ENCODE results near the gene MPPED1. TPM values are rescaled to one million over a fixed set of nuclear protein-coding genes. Genes with fewer than 3 reads are reported as not detected.
A peak's percentile ranks its signal among the peaks of the same experiment; 100 is the strongest.

The MPPED1 gene
- total and polyA plus RNA-seq, 4 experiments from 2014 or later = not detected

- Histone ChIP-seq H3K27ac (ENCODE audit: low read depth, low read length) (no peak overlapping the region), H3K27me3 (ENCODE audit: insufficient read depth, low read length) (no peaks in the 10 kb centered on the region), H3K4me3 (ENCODE audit: low read length in 2 of 2) (no peak overlapping the region), H3K36me3 (ENCODE audit: insufficient read depth, low read length) (no peaks in the 10 kb centered on the region), H3K4me1 (ENCODE audit: insufficient read depth, low read length) (no peaks in the 10 kb centered on the region), H3K9me3 (ENCODE audit: control insufficient read depth in 1 of 2, low read length in 2 of 2) (no peaks in the 10 kb centered on the region)
- Mint-ChIP-seq H3K9me3 (no peaks in the 10 kb centered on the region), H3K36me3 (no peaks in the 10 kb centered on the region), H3K27me3 (peaks cover 6 to 10% of the 10 kb centered on the region in 2 donors), H3K4me3 (no peak overlapping the region), H3K27ac (peak overlapping the region in 1 of 7 donors; percentile 2), H3K4me1 (no peaks in the 10 kb centered on the region)
- ChIA-PET CTCF (ENCODE audit: partially characterized antibody) (no interaction called here), POLR2A (ENCODE audit: partially characterized antibody) (no interaction called here)
- no peak for DNase-seq
- intact Hi-C loops (cut with micrococcal nuclease) = no loop called here
Measured at GRCh38 chr22:43476341-43476740, 64.5 kb downstream of the MPPED1 start.

DNA sequence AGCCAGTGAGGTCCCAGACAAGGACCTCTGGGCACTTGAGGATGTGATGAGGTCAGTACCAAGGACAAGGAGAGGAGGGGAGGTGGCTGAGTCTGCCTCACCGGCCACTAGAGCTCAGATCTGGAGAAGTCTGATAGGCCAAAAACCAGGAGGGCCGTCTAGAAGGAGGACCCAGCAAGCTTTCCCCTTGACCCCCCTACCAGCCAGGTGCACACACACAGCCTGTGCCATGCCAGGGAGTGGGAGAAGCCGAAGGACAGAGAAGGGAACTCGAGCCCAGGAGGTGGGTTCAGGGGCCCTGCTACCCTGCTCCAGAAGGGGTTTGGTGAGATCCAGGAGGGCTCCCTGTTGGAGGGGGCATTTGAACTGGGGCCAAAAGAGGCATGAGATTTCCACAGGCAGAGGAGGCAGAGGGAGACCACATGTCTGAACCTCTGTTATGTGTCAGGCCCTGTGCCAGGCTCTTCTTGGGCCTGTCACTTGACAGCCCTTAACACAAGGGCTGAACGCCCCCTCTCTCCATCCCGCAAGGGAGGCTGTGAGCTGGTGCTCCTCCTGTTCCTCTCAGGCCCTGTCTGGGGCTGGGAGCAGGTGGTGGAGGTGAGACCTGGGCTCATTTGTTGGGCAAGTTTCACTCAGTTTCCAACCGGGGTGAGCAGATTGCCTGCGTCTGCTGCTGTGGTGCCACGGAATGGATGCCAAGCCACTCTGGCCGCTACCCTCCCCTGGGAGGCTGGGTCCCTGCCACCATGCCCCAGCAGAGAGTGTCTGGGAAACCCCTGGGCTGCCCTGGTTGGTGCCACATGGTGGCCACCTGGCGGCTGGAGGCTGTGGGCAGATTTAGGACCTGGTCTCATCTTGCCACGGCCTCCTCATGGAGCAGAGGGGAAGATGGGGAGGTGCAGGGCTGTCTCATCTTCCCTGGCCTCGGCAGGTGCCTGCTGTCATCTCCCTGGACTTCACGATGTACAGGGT, 65.2 kb downstream of the MPPED1 start:
- POLR2A ChIA-PET (ENCODE audit: partially characterized antibody) = no interaction called here
- Mint-ChIP-seq H3K4me3 (no peak overlapping the region), H3K4me1 (peaks cover 0 to 5% (median 2%) of the 10 kb centered on the region in 4 donors), H3K36me3 (no peaks in the 10 kb centered on the region), H3K27ac (no peak overlapping the region), H3K9me3 (no peaks in the 10 kb centered on the region), H3K27me3 (peaks cover 6 to 10% of the 10 kb centered on the region in 2 donors)
- Histone ChIP-seq H3K4me1 (ENCODE audit: insufficient read depth, low read length) (no peaks in the 10 kb centered on the region), H3K27me3 (ENCODE audit: insufficient read depth, low read length) (no peaks in the 10 kb centered on the region), H3K36me3 (ENCODE audit: insufficient read depth, low read length) (no peaks in the 10 kb centered on the region), H3K9me3 (ENCODE audit: control insufficient read depth in 1 of 2, low read length in 2 of 2) (no peaks in the 10 kb centered on the region), H3K27ac (ENCODE audit: low read depth, low read length) (no peak overlapping the region), H3K4me3 (ENCODE audit: low read length in 2 of 2) (no peak overlapping the region)
- intact Hi-C loops (cut with micrococcal nuclease) = no loop called here
- no peak for DNase-seq
- CTCF ChIA-PET (ENCODE audit: partially characterized antibody) = no interaction called here

GRCh38 chr22:43477966-43478365, 66.2 kb downstream of the MPPED1 start:
- POLR2A ChIA-PET (ENCODE audit: partially characterized antibody) = no interaction called here
- Histone ChIP-seq H3K27ac (ENCODE audit: low read depth, low read length) (no peak overlapping the region), H3K9me3 (ENCODE audit: control insufficient read depth in 1 of 2, low read length in 2 of 2) (no peaks in the 10 kb centered on the region), H3K27me3 (ENCODE audit: insufficient read depth, low read length) (no peaks in the 10 kb centered on the region), H3K4me1 (ENCODE audit: insufficient read depth, low read length) (no peaks in the 10 kb centered on the region), H3K4me3 (ENCODE audit: low read length in 2 of 2) (no peak overlapping the region), H3K36me3 (ENCODE audit: insufficient read depth, low read length) (no peaks in the 10 kb centered on the region)
- H3K4me3 Mint-ChIP-seq = no peak overlapping the region
- H3K27ac Mint-ChIP-seq = no peak overlapping the region
- DNase-seq = no peak
- intact Hi-C loops (cut with micrococcal nuclease) = no loop called here
- CTCF ChIA-PET (ENCODE audit: partially characterized antibody) = no interaction called here
- peaks cover 5 to 6% of the 10 kb centered on the region in 2 donors for H3K27me3 Mint-ChIP-seq
- H3K36me3 Mint-ChIP-seq = no peaks in the 10 kb centered on the region
- H3K4me1 Mint-ChIP-seq = peaks cover 0 to 5% (median 2%) of the 10 kb centered on the region in 4 donors
- no peaks in the 10 kb centered on the region for H3K9me3 Mint-ChIP-seq

DNA sequence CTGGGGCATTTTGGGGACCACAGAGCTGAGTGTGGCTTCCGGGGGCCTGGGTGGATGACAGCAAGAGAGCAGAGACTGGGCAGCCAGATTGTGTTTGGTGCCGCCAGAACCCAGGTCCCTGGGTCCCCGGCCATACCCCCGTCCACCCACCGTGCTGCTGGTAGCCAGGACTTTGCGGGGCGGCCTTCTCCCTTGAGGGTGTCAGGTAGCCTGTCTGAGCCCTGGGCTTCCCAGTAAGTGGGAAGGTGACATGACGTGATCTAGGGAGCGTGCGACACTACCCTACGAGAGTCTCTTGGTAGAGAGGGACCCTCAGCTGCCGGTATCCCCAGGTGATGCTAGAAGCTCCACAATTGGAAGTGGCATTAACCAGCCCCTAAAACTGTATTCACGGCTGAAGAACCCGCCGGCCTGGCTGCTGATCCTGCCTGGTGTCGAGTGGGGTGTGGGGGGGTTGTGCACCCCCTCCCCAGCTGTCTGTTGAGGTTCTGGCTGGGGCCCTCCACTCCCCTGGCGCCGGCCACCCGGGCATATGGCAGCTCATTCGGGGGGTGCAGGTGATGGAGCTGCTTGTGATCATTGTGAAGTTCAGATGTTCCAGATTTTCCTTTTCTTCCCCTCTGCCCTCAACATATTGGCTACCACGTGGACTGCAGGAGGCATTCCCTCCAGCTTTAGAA, 66.9 kb downstream of the MPPED1 start:
- no peak for DNase-seq
- H3K4me3 ChIP-seq (ENCODE audit: low read length in 2 of 2) = no peak overlapping the region
- H3K36me3 ChIP-seq (ENCODE audit: insufficient read depth, low read length) = no peaks in the 10 kb centered on the region
- H3K9me3 Mint-ChIP-seq = no peaks in the 10 kb centered on the region
- H3K27me3 ChIP-seq (ENCODE audit: insufficient read depth, low read length) = no peaks in the 10 kb centered on the region
- peaks cover 3 to 5% of the 10 kb centered on the region in 2 donors for H3K27me3 Mint-ChIP-seq
- CTCF ChIA-PET (ENCODE audit: partially characterized antibody) = no interaction called here
- intact Hi-C loops (cut with micrococcal nuclease) = no loop called here
- no peak overlapping the region for H3K27ac Mint-ChIP-seq
- no peaks in the 10 kb centered on the region for H3K9me3 ChIP-seq (ENCODE audit: control insufficient read depth in 1 of 2, low read length in 2 of 2)
- H3K4me3 Mint-ChIP-seq = no peak overlapping the region
- no peaks in the 10 kb centered on the region for H3K4me1 ChIP-seq (ENCODE audit: insufficient read depth, low read length)
- H3K4me1 Mint-ChIP-seq = peaks cover 0 to 5% (median 2%) of the 10 kb centered on the region in 4 donors
- POLR2A ChIA-PET (ENCODE audit: partially characterized antibody) = no interaction called here
- H3K27ac ChIP-seq (ENCODE audit: low read depth, low read length) = no peak overlapping the region
- no peaks in the 10 kb centered on the region for H3K36me3 Mint-ChIP-seq

- Histone ChIP-seq H3K4me1 (ENCODE audit: insufficient read depth, low read length) (no peaks in the 10 kb centered on the region), H3K4me3 (ENCODE audit: low read length in 2 of 2) (no peak overlapping the region), H3K36me3 (ENCODE audit: insufficient read depth, low read length) (no peaks in the 10 kb centered on the region), H3K27ac (ENCODE audit: low read depth, low read length) (no peak overlapping the region), H3K9me3 (ENCODE audit: control insufficient read depth in 1 of 2, low read length in 2 of 2) (no peaks in the 10 kb centered on the region), H3K27me3 (ENCODE audit: insufficient read depth, low read length) (no peaks in the 10 kb centered on the region)
- H3K4me1 Mint-ChIP-seq = peaks cover 0 to 5% (median 2%) of the 10 kb centered on the region in 4 donors
- POLR2A ChIA-PET (ENCODE audit: partially characterized antibody) = no interaction called here
- H3K27ac Mint-ChIP-seq = no peak overlapping the region
- CTCF ChIA-PET (ENCODE audit: partially characterized antibody) = no interaction called here
- intact Hi-C loops (cut with micrococcal nuclease) = no loop called here
- H3K9me3 Mint-ChIP-seq = no peaks in the 10 kb centered on the region
- DNase-seq = no peak
- no peaks in the 10 kb centered on the region for H3K36me3 Mint-ChIP-seq
- no peaks in the 10 kb centered on the region for H3K27me3 Mint-ChIP-seq
- no peak overlapping the region for H3K4me3 Mint-ChIP-seq
Measured at GRCh38 chr22:43479301-43479950, 67.6 kb downstream of the MPPED1 start.

GRCh38 chr22:43479962-43480361, 68.1 kb downstream of the MPPED1 start:
- no peaks in the 10 kb centered on the region for H3K36me3 Mint-ChIP-seq
- H3K27me3 Mint-ChIP-seq = no peaks in the 10 kb centered on the region
- no peak overlapping the region for H3K4me3 Mint-ChIP-seq
- CTCF ChIA-PET (ENCODE audit: partially characterized antibody) = no interaction called here
- H3K9me3 Mint-ChIP-seq = no peaks in the 10 kb centered on the region
- Histone ChIP-seq H3K4me3 (ENCODE audit: low read length in 2 of 2) (no peak overlapping the region), H3K27ac (ENCODE audit: low read depth, low read length) (no peak overlapping the region), H3K27me3 (ENCODE audit: insufficient read depth, low read length) (no peaks in the 10 kb centered on the region), H3K36me3 (ENCODE audit: insufficient read depth, low read length) (no peaks in the 10 kb centered on the region), H3K9me3 (ENCODE audit: control insufficient read depth in 1 of 2, low read length in 2 of 2) (no peaks in the 10 kb centered on the region), H3K4me1 (ENCODE audit: insufficient read depth, low read length) (no peaks in the 10 kb centered on the region)
- no peak for DNase-seq
- intact Hi-C loops (cut with micrococcal nuclease) = no loop called here
- H3K4me1 Mint-ChIP-seq = peaks cover 0 to 5% (median 2%) of the 10 kb centered on the region in 4 donors
- POLR2A ChIA-PET (ENCODE audit: partially characterized antibody) = no interaction called here
- no peak overlapping the region for H3K27ac Mint-ChIP-seq

All from CD4-positive, alpha-beta memory T cell (primary cell).